Prostate gland (tissue), 2 donors: Measurements from ENCODE around the gene GRAMD1C.

Experiments used
- CTCF ChIP-seq, 4 experiments: fragments of 200-600 bp in 2 of 4; fragments of 450-650 bp in 2 of 4; sonication (generic) in 2 of 4; IDR thresholded peaks; 1 replicate in 3 of 4; 2 replicates in 1 of 4; pipeline ENCODE4 v1.5.1; 2016 to 2019; ENCODE audit warnings: antibody characterized with exemption in 4 of 4, mild to moderate bottlenecking in 2 of 4, moderate library complexity in 2 of 4
- POLR2A ChIP-seq: fragments of 450-650 bp; IDR thresholded peaks from one replicate; pipeline ENCODE4 v1.6.1; 2016; ENCODE audit warnings: antibody characterized with exemption, mild to moderate bottlenecking

DNA sequence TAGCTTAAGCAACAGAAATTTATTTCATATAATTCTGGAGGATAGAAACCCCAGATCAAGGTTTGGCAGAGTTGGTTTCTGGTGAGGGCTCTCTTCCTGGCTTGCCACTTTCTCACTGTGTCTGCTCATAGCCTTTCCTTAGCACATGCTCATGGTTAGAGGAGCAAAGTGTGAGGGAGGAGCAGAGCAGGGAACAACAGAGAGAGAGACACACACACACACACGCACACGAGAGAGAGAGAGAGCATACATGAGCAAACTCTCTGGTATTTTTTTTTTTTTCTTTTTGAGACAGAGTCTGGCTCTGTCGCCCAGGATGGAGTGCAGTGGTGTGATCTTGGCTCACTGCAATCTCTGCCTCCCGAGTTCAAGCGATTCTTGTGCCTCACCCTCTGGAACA lies 72.4 kb downstream of the GRAMD1C start:
- TF ChIP-seq CTCF (IDR thresholded peaks at IDR 0.05): no peak
- no peak for TF ChIP-seq POLR2A
